Activated naive CD4-positive, alpha-beta T cell treated with anti-CD3 and anti-CD28 coated beads, Interleukin-2, amount 10 ng/mL, durations not matched to agents 5 hours and 36 hours (primary cell): ENCODE measurements around the gene PRSS16. TPM values are rescaled to one million over a fixed set of nuclear protein-coding genes. Genes with fewer than 3 reads are reported as not detected.

ENCODE experiments used
- total RNA-seq, 2 experiments: library from RNA; stranded (reverse); gene quantifications; one replicate each; pipeline ENCODE4 v1.2.3, GENCODE V29; 2021

PRSS16 gene, protein sequence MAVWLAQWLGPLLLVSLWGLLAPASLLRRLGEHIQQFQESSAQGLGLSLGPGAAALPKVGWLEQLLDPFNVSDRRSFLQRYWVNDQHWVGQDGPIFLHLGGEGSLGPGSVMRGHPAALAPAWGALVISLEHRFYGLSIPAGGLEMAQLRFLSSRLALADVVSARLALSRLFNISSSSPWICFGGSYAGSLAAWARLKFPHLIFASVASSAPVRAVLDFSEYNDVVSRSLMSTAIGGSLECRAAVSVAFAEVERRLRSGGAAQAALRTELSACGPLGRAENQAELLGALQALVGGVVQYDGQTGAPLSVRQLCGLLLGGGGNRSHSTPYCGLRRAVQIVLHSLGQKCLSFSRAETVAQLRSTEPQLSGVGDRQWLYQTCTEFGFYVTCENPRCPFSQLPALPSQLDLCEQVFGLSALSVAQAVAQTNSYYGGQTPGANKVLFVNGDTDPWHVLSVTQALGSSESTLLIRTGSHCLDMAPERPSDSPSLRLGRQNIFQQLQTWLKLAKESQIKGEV
- 1 to 10 TPM in 1 of 2 experiments, under 1 TPM in 1; 0.65 to 1.1 TPM for total RNA-seq

DNA sequence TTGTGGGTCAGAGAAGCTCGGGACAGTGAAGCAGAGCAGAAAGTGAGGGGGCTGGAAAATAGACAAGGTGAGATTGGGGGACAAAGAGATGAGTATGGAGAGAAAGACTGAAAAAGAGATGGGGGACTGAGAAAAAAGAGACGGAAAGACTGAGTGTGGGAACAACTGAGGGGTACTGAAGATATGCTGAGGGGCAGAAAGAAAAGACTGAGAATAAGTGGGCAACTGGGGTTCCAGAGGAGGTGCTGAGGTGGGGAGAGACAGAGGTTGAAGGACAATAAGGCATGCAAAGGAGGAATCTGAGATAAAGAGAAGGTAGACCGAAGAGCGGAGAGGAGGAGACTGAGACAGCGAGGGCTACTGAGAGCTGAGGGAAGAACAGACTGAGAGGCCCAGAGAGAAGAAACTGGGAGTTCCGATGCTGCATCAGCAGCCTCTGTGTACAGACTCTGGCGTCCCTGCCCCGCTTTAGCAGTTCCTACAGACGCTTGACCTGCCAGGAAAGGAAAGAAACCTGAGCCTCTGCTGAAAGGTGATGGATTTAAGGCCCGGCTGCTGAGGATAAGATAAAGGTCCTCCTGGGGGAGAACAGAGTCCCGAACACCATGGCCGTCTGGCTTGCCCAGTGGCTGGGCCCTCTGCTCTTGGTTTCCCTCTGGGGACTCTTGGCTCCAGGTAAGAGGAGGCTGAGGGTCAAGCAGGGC lies at the start of gene PRSS16:
Gene PRSS16 (plus strand): TSS at position 569 of the 704 bp plus-strand sequence. CDS start 37 bp downstream, at position 606.

Other genes starting within 250 kb of the PRSS16 start
- not detected for gene POM121L2, start 64.6 kb downstream of the PRSS16 start, total RNA-seq
- gene ZNF391, start 141.1 kb downstream of the PRSS16 start, total RNA-seq: 1 to 10 TPM; 1.6 to 2.2 TPM
- gene ZNF184, start 225.4 kb downstream of the PRSS16 start, total RNA-seq: 10 to 100 TPM; 14.5 to 15.0 TPM